Measurements from ENCODE around the gene DNAJC4. TPM values are rescaled to one million over a fixed set of nuclear protein-coding genes. Genes with fewer than 3 reads are reported as not detected.

DNAJC4 gene
- polyA plus RNA-seq, 2 of the 4 experiments (the other 2 are of a cell fraction) = 9.8 to 16.2 TPM

DNA sequence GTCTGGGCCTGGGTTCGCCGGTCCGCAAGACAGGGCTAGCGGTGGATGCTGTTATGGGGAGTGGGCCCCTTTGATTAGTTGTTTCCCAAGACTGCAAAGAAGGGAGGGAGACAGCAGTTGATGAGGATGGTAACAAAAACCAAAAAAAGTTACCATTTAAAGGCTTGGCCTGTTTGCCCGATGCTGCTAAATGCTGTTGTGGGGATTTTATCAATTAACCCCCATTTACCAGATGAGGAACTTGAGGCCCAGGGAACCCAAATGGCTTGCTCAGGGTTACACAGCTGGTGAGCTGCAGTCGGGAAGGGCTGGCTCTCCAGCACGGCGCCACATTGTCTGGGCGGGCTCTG, 7.7 kb upstream of the DNAJC4 start:
- FAIRE-seq = no peak
- no peak for ATAC-seq
- peaks cover 25% of the 10 kb centered on the region for H3K4me1 ChIP-seq
- ChIA-PET CTCF (interaction anchor here (1.0 to 19.9 kb wide), 5 partner anchors 19 to 181 kb away, joined by 3 to 254 read pairs (median 5); partner anchors contain the start of genes FERMT3 and STIP1), POLR2A (no interaction called here)
- H3K4me2 ChIP-seq = no peak overlapping the region
- TF ChIP-seq FOXS1 (CRISPR knock-in tag; IDR thresholded peaks at IDR 0.05) = no peak
- TF ChIP-seq, protein P1, sequence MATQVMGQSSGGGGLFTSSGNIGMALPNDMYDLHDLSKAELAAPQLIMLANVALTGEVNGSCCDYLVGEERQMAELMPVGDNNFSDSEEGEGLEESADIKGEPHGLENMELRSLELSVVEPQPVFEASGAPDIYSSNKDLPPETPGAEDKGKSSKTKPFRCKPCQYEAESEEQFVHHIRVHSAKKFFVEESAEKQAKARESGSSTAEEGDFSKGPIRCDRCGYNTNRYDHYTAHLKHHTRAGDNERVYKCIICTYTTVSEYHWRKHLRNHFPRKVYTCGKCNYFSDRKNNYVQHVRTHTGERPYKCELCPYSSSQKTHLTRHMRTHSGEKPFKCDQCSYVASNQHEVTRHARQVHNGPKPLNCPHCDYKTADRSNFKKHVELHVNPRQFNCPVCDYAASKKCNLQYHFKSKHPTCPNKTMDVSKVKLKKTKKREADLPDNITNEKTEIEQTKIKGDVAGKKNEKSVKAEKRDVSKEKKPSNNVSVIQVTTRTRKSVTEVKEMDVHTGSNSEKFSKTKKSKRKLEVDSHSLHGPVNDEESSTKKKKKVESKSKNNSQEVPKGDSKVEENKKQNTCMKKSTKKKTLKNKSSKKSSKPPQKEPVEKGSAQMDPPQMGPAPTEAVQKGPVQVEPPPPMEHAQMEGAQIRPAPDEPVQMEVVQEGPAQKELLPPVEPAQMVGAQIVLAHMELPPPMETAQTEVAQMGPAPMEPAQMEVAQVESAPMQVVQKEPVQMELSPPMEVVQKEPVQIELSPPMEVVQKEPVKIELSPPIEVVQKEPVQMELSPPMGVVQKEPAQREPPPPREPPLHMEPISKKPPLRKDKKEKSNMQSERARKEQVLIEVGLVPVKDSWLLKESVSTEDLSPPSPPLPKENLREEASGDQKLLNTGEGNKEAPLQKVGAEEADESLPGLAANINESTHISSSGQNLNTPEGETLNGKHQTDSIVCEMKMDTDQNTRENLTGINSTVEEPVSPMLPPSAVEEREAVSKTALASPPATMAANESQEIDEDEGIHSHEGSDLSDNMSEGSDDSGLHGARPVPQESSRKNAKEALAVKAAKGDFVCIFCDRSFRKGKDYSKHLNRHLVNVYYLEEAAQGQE (IDR thresholded peaks at IDR 0.05) = no peak
- no peak for TF ChIP-seq CHD2 (IDR thresholded peaks at IDR 0.05; ENCODE audit: low read length, partially characterized antibody)
- TF ChIP-seq MAZ (IDR thresholded peaks at IDR 0.05; ENCODE audit: borderline replicate concordance, low read depth, low read length) = no peak
- no peak for TF ChIP-seq EHF (CRISPR knock-in tag; IDR thresholded peaks at IDR 0.05)
- no peak for TF ChIP-seq HOXA7 (CRISPR knock-in tag; IDR thresholded peaks at IDR 0.05)
- TF ChIP-seq ZSCAN20 (CRISPR knock-in tag; IDR thresholded peaks at IDR 0.05) = no peak
- TF ChIP-seq CBX2 (IDR thresholded peaks at IDR 0.05; ENCODE audit: borderline replicate concordance, low read depth) = no peak
- TF ChIP-seq HEYL (CRISPR knock-in tag; IDR thresholded peaks at IDR 0.05) = no peak
- no peak for TF ChIP-seq KDM5A (IDR thresholded peaks at IDR 0.05)
- no peak for TF ChIP-seq KDM1A (IDR thresholded peaks at IDR 0.05; ENCODE audit: low read depth)
- TF ChIP-seq EHMT2 (IDR thresholded peaks at IDR 0.05; ENCODE audit: low read depth) = no peak
- TF ChIP-seq RCOR1 (IDR thresholded peaks at IDR 0.05; ENCODE audit: low read depth, low read length) = no peak
- no peak for TF ChIP-seq HMGXB4 (CRISPR knock-in tag; IDR thresholded peaks at IDR 0.05; ENCODE audit: borderline replicate concordance)
- TF ChIP-seq FOSB (CRISPR knock-in tag; IDR thresholded peaks at IDR 0.05) = no peak
- TF ChIP-seq TFCP2L1 (CRISPR knock-in tag; IDR thresholded peaks at IDR 0.05) = no peak
- no peak for TF ChIP-seq TP53 (CRISPR knock-in tag; IDR thresholded peaks at IDR 0.05)
- no peaks in the 10 kb centered on the region for H3K9me3 ChIP-seq
- H3K4me3 ChIP-seq = no peak overlapping the region
- 88% methylated on average over 9 of the region's 9 CpGs for WGBS (ENCODE audit: missing lambda C conversion rate)
- no peak overlapping the region for H3K27ac ChIP-seq
- DNase-seq (ENCODE audit: low read depth in 1 of 2, low spot score in 1 of 2) = no peak

DNA sequence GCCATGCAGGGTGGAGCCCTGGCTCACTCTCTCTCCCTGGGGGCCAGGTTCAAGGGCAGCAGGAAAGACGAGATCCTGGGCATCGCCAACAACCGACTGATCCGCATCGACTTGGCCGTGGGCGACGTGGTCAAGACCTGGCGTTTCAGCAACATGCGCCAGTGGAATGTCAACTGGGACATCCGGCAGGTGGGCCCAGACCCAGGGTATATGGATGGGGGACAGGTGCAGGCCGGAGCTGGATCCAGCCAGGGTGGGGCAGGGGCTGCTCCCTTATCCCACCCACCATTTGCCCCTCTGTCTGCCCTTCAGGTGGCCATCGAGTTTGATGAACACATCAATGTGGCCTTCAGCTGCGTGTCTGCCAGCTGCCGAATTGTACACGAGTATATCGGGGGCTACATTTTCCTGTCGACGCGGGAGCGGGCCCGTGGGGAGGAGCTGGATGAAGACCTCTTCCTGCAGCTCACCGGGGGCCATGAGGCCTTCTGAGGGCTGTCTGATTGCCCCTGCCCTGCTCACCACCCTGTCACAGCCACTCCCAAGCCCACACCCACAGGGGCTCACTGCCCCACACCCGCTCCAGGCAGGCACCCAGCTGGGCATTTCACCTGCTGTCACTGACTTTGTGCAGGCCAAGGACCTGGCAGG, 7.2 kb upstream of the DNAJC4 start:
- no peak for ATAC-seq
- Histone ChIP-seq H3K27ac (no peak overlapping the region), H3K9me3 (no peaks in the 10 kb centered on the region), H3K4me2 (no peak overlapping the region), H3K4me3 (no peak overlapping the region), H3K4me1 (peaks cover 26% of the 10 kb centered on the region)
- 90% methylated on average over 24 of the region's 24 CpGs for WGBS (ENCODE audit: missing lambda C conversion rate)
- no peak for FAIRE-seq
- TF ChIP-seq TP53 (CRISPR knock-in tag; IDR thresholded peaks at IDR 0.05) (no peak), ZC3H11A (IDR thresholded peaks at IDR 0.05) (no peak), RFX5 (IDR thresholded peaks at IDR 0.05) (no peak), HDAC2 (IDR thresholded peaks at IDR 0.05) (no peak), HOXB5 (CRISPR knock-in tag; IDR thresholded peaks at IDR 0.05) (no peak), ZFP36 (IDR thresholded peaks at IDR 0.05; ENCODE audit: borderline replicate concordance, partially characterized antibody) (no peak), GATA3 (IDR thresholded peaks at IDR 0.05; ENCODE audit: borderline replicate concordance) (no peak), BCL3 (IDR thresholded peaks at IDR 0.05) (no peak)
- CTCF ChIA-PET = interaction anchor here (1.0 to 19.9 kb wide), 8 partner anchors 8 to 182 kb away, joined by 3 to 254 read pairs (median 6); partner anchors contain the start of genes ESRRA, FERMT3, PLCB3 and STIP1
- POLR2A ChIA-PET = no interaction called here
- DNase-seq (ENCODE audit: low read depth in 1 of 2, low spot score in 1 of 2) = no peak

All from A549 (cell line).